T47D (cell line): Measurements from ENCODE around the gene YPEL4.

Experiments
- DNase-seq, 2 experiments: peaks; one replicate each; pipeline versions ENCODE4 v3.0.0 to v3.0.0-alpha.2; 2011 to 2012; ENCODE audit warnings: low read depth in 1 of 2, low spot score in 1 of 2
- JUND ChIP-seq: IDR thresholded peaks from 2 replicates; pipeline ENCODE4 v1.6.1; 2012; ENCODE audit warnings: low read depth
- in situ Hi-C: cut with HindIII; loops from 2 replicates; pipeline ENCODE4 v1.10.0; 2016; ENCODE audit warnings: low sequenced_read_pairs, low pct_unique_long_range_greater_than_20kb

The YPEL4 gene

DNA sequence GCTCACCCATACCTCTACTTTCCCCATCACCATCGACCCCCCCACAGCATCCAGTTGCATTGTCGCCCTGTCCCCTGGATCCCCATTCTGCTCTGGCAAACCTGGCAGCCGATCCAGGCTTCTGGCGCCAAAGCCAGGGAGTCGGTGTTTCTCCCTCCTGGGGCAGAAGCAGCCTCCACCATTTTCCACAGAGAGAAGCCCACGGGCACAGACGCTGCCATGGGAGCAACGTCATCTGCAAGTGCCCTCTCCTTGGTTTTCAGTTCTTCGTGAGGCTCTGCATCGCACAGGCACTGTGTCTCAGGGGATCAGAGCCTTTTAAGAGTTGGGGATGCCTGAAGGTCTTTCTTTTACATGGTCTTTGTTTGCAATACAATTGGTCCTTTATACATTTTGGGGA, 2.3 kb downstream of the YPEL4 start:
- no peak for DNase-seq
- in situ Hi-C loops = no loop called here
- TF ChIP-seq JUND = no peak

DNA sequence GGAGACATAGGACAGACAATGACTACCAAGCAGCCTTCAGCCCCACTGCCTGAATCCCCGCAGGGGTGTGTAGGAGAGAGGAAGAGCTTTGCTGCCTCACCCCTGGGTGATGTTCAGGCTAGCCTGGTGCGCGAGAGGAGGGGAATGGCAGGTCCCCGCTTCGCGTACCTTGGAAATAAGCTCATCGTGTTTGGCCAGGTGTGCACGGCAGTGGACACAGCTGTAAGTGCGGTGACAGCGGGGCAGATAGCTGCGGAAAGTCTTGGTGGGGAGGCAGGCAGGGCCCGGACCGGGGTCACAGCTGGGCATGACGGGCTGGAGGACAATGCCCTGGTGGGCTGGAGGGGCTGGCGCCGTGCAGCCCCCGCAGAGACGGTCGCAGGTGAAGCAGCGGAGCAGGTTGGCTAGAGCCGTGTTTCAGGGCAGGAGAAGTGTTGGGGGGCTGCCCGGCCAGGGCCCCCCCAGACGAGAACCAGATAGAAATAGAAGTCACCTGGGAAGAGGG, 2.9 kb downstream of the YPEL4 start:
- in situ Hi-C loops = no loop called here
- no peak for DNase-seq

DNA sequence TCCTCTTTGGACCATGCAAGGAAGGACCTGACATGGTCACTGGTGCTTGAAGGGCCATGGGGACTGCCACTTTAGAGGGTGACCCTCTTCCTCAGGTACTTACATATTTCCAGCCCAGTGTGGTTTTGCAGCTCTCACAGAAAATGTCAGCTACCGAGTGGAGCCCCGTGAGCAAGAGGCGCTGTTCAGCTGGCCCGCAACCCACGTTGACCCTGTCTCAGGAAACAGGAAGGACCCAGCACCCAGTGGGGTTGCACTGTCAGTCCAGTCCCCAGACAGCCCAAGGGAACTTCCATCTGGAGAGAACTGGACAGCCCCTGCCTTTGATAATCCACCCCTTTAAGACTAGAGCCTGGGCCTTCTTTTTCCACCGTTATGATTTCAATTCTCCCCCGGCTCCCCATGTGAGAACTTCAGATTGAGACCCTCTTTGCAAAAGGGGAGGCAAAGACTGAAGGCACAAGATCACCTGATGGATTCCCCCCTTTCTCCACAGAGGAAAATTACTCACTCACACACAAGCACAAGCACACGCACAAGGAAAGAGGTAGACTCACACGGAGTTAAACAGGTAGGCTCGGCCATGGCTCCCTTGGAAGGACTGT, 3.4 kb downstream of the YPEL4 start:
- TF ChIP-seq JUND = no peak
- DNase-seq = no peak
- in situ Hi-C loops = no loop called here

More for the DNA sequence above, 2.9 kb downstream of the YPEL4 start:
- TF ChIP-seq JUND = no peak; the same call in 1 of the 2 replicates

DNA sequence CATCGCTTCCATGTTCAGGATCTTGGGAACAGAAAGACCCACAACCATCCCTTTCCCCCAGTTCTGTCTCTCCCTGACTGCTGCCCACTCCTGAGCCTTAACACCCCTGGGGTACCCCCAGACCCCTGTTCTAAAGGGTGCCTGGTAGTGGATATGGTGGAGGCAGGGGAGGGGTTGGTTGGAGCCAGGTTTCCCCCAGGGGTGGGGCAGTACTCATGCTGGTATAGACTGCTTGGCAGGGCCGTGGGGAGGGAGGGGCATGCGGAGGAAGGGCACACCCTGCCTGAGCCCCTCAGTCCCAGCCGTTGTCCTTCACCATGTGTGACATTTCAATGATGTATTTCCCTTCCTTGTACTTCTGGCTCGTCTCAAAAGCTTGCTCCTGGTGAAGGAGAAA, 4.0 kb downstream of the YPEL4 start:
- TF ChIP-seq JUND = no peak
- in situ Hi-C loops = no loop called here
- no peak for DNase-seq

DNA sequence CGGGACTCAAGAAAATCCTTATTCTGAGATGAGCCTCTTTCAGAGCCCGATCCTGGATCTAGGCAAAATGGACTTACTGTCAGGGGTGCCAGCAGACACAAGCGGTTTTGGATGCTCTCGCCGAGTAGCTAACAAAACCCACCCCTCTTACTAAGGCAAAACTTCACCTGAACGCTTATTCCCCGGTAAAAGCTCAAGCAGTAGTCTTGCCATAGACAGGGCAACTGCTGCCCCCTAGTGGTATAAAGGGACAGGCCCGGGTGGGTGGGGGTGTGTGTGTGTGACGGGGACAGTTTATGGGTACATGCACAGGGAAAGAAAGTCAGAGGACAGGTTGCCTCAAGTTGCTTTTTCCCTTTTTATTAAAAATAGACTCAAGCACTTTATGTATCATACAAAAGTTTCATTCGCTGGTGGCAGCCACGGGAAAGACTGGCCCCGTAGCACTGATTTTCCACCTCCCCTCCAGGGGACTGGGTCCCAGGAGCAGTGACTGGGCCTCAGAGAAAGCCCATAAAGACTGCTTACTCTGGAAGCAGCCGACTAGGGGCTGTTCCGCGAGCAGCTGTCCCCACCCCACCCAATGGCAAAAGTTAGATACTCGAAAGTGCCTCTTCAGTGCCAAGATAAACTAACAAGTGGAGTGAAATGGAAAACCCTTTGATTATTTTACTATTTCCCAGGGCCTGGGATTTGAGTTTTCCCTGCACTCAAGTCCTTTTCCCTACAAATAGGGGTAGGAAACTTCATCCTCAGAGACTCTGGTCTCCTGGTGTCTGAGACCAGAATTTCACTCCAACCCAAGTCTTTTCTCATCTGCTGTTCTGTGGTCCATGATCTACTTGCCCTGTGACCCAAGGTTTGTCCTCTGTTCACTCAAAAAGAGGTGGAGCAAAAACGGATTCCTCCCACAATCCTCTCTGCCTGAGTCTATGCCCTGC, 4.7 kb downstream of the YPEL4 start:
- in situ Hi-C loops = no loop called here
- peak; percentile 83 to 89 for DNase-seq
- no peak for TF ChIP-seq JUND

DNA sequence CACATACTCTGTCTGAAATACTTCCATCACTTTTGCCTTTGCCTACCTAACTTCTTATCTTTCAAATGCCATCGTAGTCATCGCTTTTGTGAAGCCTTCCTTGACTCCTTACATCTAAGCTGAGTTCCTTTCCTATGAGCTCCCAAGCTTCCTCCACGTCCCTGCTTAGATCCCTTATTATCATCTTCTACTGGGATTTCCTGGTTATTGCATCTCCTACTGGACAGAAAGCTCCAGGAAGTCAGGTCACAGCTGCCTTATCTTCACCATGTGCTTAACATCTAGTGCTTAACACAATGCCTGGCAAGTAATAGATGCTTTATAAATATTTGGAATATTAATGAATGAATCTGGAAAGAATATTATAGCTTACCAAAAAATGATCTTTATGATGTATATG, 5.9 kb downstream of the YPEL4 start:
- no peak for TF ChIP-seq JUND
- DNase-seq = no peak
- in situ Hi-C loops = no loop called here

DNA sequence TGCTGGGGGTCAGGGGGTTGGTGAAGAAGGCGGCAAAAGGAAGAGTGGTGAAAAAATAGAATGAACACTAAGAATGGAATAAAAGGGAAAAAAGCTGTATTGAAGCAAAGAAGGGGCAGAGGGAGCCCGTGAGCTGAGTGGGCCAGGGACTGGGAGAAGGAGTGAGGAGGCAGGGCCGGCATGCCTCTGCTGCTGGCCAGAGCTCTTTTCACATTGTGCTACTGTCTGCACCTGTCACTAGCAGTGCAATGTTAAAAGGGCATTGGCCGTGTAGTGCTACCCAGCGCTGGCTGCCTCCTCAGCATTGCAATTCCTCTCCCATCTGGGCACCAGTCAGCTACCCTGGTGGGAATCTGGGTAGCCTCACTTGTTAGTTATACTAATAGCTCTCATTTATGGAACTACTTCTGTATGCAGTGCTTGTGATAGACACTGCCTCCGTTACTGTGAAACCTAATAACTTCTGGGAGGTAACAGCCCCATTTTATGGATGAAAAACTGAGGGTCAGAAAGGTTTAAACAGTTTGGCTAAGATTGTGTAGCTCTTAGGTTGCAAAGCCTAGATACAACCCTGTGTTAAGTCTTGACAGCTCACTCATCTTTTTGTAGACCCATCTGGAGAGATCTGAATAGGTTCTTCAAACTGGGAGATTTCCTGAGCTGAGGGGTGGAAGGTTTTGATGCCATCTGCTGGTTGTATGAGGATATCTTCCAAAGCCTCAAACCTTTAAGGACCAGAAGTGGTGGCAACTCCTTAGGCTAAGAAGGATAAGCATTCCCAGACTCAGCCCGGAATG, 8.5 kb downstream of the YPEL4 start:
- in situ Hi-C loops = no loop called here
- TF ChIP-seq JUND = no peak
- peak; percentile 71 to 81 for DNase-seq

DNA sequence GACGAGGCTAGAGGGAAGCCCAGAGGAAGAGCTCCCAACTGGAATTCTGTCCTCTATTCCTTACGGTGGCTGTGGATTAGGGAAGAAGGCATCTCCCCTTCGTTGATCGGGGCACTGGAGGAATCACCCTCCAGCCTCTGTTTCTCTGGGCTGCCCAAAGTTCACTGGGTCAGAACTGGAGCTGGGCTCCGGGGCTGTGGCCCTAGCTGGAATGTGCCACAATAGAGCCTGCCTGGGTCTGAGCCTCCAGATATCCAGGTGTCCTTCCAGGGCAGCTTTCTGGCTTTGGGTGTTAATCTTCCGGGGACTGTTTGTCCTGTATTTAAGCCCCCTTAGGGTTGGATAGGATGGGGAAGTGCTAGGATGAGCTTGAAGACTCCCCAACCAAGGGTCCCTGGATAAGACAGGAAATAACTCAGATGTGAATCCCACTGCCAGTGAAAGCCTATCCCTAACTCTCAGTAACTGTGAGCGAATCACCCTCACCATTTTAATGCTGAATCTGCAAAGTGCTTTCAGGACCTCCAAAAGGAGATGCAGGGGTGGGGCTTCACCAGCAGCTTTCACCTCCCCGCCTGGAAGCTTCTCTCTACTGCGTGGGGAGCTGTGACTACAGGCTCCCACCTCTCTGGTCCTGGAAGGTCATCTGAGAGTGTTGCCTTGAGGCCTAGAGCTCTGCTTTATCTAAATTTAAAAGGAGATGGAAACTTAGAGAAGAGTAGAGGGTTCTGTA, 9.5 kb downstream of the YPEL4 start:
- in situ Hi-C loops = no loop called here
- DNase-seq = no peak
- no peak for TF ChIP-seq JUND

DNA sequence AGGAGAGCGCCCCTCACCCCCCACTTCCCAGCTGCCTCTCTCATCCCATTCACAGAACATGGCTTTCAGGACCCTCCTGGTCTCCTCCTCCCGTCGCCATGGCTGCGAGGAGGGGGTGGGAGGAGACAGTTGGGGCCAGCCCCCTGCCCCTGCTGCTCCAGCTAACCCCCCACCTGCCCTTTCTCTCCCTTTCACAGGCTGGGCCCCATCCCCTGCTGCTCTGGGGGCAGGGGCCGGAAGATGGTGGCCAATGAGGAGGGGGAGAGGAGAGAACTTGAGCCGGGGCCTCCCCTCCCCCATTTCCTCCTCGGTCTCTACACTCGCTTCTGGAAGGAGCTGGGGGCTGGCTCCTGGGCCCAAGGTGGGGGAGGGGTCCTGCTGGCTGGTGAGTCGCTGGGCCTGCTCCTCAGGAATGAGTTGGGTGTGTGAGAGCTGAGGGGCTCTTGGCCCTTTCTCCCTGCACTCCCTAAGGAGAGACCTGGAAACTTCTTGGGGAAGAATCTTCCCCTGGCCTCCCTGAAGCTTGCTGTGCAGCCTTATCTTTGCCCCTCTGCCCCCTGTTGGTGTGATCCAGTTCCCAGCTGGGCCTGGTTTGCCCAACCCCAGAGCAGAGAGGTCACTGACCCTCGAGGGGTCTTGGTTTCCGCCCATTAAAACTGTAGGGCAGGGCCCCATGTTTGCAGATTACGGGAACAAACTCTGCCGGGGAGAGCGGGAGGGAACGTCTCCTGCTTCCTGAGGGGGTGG, 10.2 kb downstream of the YPEL4 start:
- in situ Hi-C loops = no loop called here
- no peak for TF ChIP-seq JUND
- no peak for DNase-seq

DNA sequence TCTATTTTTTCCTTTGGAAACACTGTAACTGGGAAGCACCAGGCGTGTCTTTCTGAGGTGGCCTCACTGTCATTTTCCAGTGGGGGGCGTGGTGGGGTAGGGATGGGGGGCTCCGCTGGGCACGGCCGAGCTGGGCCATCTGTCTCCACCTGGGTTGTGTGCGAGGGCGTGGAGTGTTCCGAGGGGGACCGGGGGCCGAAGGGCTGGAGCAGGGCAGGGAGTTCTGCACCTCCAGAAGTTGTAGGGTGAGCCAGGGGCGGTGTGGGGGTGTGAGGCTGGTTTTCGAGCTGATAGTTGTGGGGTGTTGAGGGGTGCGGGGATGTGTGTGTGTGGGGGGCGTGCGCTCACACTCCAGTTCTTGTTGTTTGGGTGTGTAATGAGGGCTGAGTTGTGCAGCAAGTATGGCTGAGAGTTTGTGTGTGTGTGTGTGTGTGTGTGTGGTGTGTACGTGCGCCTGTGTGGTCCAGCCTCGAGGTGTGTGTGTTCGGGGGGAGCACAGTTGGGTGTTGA, 10.8 kb downstream of the YPEL4 start:
- in situ Hi-C loops = no loop called here
- TF ChIP-seq JUND = no peak

More for the DNA sequence above, 10.8 kb downstream of the YPEL4 start:
- DNase-seq = no peak
